ENCODE data around the gene RPL26.
A peak's percentile ranks its signal among the peaks of the same experiment; 100 is the strongest.

The RPL26 gene

DNA sequence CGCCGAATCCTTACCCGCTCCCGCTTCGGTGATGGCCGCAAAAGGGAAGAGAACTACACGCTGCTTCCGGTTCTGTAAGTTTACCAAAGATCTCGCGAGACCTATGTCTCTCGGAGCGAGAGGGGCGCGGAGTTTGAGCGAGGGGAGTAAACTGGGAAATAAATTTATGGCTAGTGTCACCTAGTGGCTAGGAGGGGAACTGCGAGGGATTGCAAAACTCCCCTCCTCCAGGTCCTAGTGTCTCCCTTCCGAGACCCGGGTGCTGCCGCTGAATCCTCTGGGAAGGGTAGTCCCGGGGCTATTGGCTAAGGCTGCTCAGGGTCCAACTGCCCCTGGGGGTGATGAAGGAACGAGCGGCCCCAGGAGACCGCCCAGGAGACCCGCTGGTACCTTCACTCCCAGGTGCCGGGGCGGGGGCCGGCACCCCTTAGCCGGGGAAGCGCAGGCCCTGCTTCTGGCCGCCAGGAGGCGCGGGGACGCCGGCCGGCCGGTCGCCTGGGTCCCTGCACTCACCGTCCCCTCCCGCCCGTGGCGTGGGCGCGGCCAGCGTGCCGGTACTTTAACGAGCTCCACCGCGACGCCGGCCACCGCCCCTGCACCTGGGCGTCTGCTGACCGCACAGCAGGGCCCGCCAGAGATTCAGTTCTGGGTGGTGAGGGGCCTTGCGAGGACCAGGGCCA, at the start of gene RPL26:
Gene RPL26 (minus strand): TSS at position 51 of the 680 bp plus-strand sequence. CDS start 883 bp downstream, outside the sequence.
- peak; percentile 96 for DNase-seq (ENCODE audit: low spot score)

DNA sequence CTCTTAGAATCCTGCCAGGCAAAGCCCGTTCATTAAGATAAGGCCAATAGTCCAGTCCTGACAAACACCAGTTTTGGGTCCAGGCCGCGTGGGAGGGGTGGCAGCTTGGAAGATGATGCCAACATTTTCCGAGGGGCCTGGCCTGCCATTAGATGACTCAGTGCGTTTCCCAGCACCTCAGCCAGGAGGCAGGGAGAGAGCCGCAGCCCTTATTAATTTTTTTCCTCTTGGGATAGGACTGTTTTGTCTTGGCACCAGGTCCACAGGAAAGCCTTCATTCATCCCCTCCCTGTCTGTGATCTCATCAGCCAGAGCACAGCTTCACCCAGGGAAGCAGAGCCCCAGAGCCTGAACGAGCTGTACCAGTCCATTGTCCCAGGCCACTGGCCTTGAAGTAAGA, 48.0 kb upstream of the RPL26 start:
- DNase-seq (ENCODE audit: low spot score) = no peak

DNA sequence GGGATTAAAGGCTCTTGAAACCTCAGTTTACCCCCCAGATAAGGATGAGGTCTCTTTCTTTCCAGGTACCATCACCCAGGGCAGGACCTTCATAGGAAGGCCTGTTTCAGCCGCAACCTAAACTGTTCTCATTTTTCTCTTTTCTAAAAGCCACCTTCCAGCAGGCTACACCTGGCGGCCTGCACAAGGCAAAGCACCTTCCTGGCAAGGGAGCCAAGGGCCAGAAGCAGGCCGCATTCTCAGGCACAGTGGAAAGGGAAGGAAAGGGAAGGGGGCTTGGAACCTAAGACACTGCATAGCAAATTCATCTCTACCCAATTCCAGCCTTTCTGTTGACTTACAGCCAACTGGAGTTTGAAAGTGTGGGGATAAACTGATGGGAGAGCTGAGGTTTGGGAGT, 43.8 kb upstream of the RPL26 start:
- no peak for DNase-seq (ENCODE audit: low spot score)

- DNase-seq (ENCODE audit: low spot score) = no peak
These were observed 43.2 kb upstream of the RPL26 start for GRCh38 chr17:8426094-8426720.

- DNase-seq (ENCODE audit: low spot score) = no peak
These were observed 38.6 kb upstream of the RPL26 start for GRCh38 chr17:8421571-8421970.

GRCh38 chr17:8420041-8420934, 37.3 kb upstream of the RPL26 start:
- DNase-seq (ENCODE audit: low spot score) = no peak

- no peak for DNase-seq (ENCODE audit: low spot score)
These were observed 36.3 kb upstream of the RPL26 start for GRCh38 chr17:8419305-8419704.

DNA sequence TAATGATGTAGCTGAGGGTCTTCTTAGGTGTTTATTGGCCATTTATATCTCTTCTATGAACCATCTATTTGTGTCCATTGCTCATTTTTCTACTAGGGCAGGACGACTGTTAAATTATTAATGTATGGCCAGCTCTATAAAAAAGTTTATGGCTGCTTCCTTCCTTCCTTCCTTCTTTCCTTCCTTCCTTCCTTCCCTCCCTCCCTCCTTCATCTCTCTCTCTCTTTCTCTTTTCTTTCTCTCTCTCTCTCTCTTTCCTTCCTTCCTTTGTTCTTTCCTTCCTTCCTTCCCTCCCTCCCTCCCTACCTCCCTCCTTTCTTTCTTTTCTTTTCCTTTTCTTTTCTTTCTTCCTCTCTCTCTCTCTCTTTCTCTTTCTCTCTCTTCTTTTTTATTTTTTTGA, 35.5 kb upstream of the RPL26 start:
- no peak for DNase-seq (ENCODE audit: low spot score)

DNA sequence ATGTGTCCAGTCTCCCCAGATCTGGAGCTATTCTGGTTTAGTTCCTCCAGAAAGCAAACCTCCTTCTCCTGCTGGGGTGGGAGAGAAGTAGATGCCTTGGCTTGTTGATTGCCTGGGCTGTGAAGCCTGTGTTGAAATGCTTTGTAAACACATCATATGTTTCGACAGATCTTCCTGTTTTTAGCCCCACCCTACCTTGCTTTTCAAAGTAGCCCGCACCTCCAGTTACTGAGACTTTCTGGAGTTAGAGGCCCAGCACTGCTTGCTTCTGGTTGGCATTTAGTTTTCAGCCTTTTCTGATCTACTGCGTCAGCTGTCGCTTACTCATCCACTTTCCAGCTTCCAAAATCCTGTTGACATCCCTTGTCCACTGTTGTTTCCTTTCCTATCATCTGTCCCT, 34.8 kb upstream of the RPL26 start:
- no peak for DNase-seq (ENCODE audit: low spot score)

GRCh38 chr17:8413938-8414337, 30.9 kb upstream of the RPL26 start:
- DNase-seq (ENCODE audit: low spot score) = no peak

- no peak for DNase-seq (ENCODE audit: low spot score)
These were observed 30.3 kb upstream of the RPL26 start for GRCh38 chr17:8413328-8413727.

DNA sequence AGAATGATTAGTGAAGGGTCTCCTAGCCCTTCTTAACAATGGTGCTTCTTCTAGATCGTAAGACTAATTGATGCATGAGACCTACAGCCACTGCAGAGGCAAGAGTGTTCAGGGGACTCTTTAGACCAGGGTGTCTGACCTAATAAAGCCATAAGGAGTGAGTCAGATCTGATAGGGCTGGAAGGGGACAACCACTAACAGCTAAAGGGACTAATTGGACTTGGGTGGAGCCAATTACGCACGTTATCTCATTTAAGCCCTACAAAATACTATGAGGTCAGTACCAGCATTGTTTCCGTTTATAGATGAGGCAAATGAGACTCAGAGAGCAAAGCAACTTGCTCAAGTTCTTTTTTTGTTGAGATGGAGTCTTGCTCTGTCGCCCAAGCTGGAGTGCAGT, 29.1 kb upstream of the RPL26 start:
- no peak for DNase-seq (ENCODE audit: low spot score)

DNA sequence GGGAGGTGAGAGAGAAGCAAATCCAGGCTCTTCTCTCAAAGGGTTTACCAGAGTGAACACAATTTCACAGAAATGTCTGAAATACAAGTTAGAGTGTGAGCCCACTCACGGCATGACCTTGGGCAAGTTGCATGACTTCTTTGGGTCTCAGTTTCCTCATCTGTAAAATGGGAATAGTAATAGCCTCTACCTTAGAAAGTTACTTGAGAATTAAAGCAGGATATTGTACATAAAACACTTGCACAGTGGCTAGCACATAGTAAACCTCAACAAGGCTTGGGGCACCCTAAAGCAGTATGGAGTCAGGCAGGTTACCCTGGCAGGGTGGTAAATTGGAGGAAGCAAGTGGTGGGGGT, 27.9 kb upstream of the RPL26 start:
- no peak for DNase-seq (ENCODE audit: low spot score)

DNA sequence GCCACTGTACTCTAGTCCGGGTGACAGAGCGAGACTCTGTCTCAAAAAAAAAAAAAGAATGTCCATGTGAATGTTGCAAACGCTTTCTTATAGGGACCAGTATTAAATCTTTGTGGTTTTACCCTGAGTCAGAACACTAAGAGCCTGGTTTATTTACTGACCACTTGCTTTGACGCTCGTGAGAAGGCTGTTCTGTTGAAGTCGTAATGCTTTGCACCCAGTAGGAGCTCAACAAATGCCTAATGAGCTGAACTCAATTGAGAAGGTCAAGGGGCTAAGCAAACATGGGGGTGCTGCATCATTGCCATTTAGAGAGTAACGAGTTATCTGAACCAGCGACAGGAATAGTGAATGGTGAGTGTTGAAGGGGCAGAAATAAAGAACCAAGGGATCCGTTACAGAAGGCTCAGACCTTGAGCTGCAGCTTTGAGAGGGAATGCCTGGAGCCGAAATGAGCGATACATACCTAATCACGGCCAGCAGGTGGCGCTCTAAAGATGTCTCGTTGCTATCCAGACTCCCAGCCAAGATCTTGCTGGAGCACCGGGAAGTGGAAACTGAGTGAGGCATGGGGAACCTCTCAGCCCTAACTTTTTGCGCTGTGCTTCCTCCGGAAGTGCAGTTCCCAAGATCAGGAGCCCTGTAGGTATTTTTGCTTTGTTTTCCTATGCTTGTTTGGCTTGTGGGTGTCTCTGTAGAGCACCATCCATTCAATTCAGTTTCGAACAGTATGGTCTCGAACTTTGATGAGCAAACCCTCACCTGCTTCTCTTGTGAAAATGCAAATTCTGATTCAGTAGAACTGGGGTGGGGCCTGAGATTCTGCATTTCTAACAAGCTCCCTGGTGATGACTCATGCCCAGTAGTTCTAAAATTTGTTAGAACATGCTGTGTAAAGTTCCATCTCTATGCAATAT, 27.2 kb upstream of the RPL26 start:
- peak; percentile 90 for DNase-seq (ENCODE audit: low spot score)

DNA sequence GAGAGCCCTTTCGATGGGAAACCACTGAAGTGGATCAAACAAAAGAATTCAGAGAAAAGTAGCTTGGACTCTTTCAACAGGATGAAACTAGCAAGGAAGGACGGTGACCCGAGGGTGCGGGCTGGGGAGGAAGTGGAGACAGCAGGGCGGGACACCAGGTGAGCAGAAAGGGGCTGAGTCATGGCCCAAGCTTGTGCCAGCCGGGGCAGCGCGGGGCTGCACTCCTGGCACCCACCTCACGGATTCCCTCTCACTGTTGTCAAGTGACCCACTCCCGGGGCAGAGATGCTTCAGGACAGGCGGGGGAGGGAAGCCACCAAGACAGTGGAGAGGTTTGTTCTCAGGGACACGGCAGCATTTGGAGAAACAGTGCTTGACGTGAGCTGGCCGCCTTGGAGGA, 25.4 kb upstream of the RPL26 start:
- DNase-seq (ENCODE audit: low spot score) = no peak

DNA sequence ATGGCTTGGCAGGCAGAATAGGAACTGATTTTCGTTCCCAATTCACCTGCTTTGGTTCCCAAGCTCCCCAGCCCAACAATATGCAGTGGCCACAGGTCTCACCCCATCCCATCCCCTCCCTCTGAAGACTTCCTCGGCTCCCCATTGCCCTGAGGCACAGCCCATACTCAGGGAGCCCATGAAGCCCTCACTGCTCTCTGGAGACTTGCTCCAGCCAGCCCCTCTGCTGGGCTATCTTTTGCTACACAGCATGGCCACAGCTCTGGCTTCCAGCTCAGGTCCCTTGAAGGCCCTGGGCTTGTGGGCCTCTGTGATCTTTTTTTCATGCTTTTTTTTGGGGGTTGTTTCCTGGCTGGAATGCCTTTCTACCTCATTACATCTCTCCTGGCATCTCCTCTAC, 23.2 kb upstream of the RPL26 start:
- DNase-seq (ENCODE audit: low spot score) = no peak

- no peak for DNase-seq (ENCODE audit: low spot score)
These were observed 22.6 kb upstream of the RPL26 start for GRCh38 chr17:8405499-8406016.

- no peak for DNase-seq (ENCODE audit: low spot score)
These were observed 20.0 kb upstream of the RPL26 start for GRCh38 chr17:8402921-8403536.

DNA sequence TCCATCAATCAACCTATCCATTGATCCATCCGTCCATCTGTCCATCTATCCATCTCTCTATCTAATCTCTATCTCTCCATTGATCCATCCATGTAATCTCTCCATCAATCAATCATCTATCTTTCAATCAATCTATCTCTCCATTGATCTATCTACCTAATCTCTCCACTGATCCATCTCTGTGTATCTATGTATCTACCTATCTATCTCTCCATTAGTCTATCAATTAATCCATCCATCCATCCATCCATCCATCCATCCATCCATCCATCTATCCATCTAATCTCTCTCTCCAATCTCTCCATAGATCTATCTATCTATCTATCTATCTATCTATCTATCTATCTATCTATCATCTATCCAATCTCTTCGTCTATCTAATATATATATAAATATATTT, 18.1 kb upstream of the RPL26 start:
- DNase-seq (ENCODE audit: low spot score) = no peak

DNA sequence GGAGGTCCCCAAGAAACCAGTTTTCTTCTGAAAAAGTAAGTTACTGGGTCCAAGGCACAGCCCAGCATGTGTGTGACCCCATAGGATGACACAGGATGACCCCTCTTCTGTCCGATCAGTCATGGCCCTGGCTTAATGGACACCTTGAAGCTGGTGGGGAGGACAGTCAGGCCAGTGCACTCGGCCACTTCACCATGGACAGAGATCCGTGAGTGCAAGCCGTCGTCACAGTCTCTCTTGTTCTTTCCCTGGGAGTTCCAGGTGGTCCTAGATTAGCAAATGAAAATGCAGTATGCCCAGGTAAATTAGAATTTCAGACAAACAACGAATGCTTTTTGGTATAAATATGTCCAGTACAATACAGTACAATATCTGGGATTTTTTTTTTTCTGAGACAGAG, 16.0 kb upstream of the RPL26 start:
- no peak for DNase-seq (ENCODE audit: low spot score)

- DNase-seq (ENCODE audit: low spot score) = no peak
These were observed 14.6 kb upstream of the RPL26 start, which contains the start of gene RNF222 for GRCh38 chr17:8397636-8398035. TSS of gene RNF222 (minus strand) at chr17:8397827. CDS start at chr17:8393461, 4,366 bp downstream.
